Keratinocyte (primary cell): ENCODE measurements around the gene CCDC28A.

Experiments used
- CTCF ChIP-seq, 3 experiments: IDR thresholded peaks in 1 of 3; conservative IDR thresholded peaks in 1 of 3; optimal IDR thresholded peaks in 1 of 3; 2 replicates in 2 of 3; 3 replicates in 1 of 3; pipeline versions ENCODE3 to v1.5.1; 2011; ENCODE audit warnings: low read length in 3 of 3, mild to moderate bottlenecking in 3 of 3, moderate library complexity in 2 of 3, control low read depth in 1 of 3, inconsistent platforms in 1 of 3; ENCODE audit not compliant: insufficient read depth in 2 of 3; ENCODE audit errors: extremely low read depth in 1 of 3
- EZH2 ChIP-seq: IDR thresholded peaks from one replicate; pipeline ENCODE4 v1.6.1; 2012; ENCODE audit warnings: inconsistent platforms, mild to moderate bottlenecking, low read length, moderate library complexity

GRCh38 chr6:138752017-138752416 lies 21.6 kb upstream of the CCDC28A start:
- TF ChIP-seq CTCF (optimal IDR thresholded peaks at IDR 0.05 in 1 of 3, IDR thresholded peaks at IDR 0.05 in 1 of 3, conservative IDR thresholded peaks at IDR 0.05 in 1 of 3; ENCODE audit: extremely low read depth in 1 of 3, insufficient read depth in 2 of 3, low read length in 3 of 3) (no peak), EZH2 (no peak)
